Cardiac septum (tissue), 1 donor: Measurements from ENCODE around the gene MAT2B. TPM values are rescaled to one million over a fixed set of nuclear protein-coding genes. Genes with fewer than 3 reads are reported as not detected.
"Not testable (repeated sequence)": the region's sequence is repeated elsewhere in the genome, so short reads cannot be mapped to it uniquely, and the experiment has no call there.

Experiments
- DNase-seq: peaks from one replicate; pipeline ENCODE4 v3.0.0-alpha.2; 2020; ENCODE audit warnings: low spot score
- intact Hi-C: fragments of 100-400 bp; cut with DNase I; formaldehyde crosslinking; loops from one replicate; pipeline ENCODE4 v1.14.0; 2022
- total RNA-seq: library from RNA; stranded (reverse); fragmentation: NEBNext Ultra II Directional; extraction: Animal tissue kit (Norgen Biotek cat#: 25700); gene quantifications from one replicate; pipeline ENCODE4 v1.2.1, GENCODE V29; 2021
- donor health status: DM: no; HTN: no; CAD: no.

Gene MAT2B
- total RNA-seq, 1 donor from 2014 or later = 45.2 TPM

DNA sequence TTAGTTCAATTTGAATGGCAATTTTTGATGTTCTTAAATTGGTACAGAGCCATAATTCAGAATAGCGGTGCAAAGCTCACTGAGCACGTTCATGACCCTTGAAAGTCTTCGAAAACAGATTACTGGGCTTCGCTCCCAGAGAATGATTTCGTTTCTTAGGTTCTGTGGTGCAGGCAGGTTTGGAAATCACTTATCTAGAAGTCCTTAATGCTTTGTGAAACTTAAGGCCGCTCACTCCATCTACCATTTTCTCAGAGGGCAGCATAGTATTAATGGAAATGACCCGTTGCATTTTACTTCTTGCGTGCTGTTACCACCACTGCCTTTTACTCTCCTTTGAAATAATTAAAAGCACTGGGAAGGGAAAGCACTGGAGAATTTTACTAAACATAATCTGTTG lies 2.9 kb upstream of the MAT2B start:
- no peak for DNase-seq
- intact Hi-C loops = no loop called here

DNA sequence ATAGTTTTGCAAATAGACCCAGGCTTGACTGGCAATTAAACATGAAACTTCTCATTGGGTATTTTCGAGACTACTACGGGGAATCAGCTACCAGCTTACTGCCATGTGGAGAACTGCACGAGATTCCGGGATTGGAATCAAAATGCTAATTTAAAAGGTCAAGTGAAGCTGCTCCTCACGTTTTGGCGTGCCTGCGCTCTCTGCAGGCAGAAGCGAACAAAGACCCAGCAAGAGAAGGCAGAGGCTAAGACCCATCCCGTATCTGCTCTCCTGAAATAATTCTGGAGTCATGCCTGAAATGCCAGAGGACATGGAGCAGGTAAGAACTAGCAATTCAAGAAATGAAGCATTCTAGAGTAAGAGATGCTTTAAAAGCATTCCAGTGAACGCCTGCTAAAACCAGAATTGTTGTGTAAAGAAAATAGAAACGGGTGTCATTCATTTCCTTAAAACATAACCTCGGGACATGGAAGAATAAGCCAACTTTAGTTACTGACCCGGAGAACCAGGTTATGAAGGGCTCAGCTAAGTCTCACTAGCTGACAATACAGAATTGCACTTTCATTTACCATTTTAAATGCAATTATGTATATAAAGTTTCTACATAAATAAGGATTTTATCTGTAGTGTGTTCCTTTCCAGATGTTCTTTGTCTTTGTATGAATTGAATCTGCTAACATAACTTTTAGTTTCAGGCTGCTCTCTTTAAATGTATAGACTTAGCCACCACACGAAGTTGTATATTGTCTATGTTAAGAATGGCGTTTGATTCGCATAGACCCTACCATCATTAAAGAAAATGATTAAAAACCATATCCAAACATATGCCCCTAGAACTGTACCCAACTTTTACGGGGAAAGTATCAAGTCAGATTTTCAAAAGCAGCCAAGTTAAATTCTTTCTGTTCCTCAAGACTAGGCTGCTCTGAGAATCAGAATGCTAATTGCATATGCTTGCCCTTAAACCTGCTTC lies 2.0 kb upstream of the MAT2B start:
- intact Hi-C loops = loop anchor here (2.0 kb wide), 1 partner anchor 43 kb away; the partner anchor contains the start of genes HMMR and NUDCD2
- DNase-seq = no peak

- no peak for DNase-seq
- intact Hi-C loops = loop anchor here (2.0 kb wide), 1 partner anchor 44 kb away; the partner anchor contains the start of genes HMMR and NUDCD2
Measured at GRCh38 chr5:163504079-163504931, 1.1 kb upstream of the MAT2B start.

- intact Hi-C loops = loop anchor here (2.0 kb wide), 1 partner anchor 44 kb away; the partner anchor contains the start of genes HMMR and NUDCD2
- DNase-seq = no peak
Measured at GRCh38 chr5:163505049-163505367, 411 bp upstream of the MAT2B start.

DNA sequence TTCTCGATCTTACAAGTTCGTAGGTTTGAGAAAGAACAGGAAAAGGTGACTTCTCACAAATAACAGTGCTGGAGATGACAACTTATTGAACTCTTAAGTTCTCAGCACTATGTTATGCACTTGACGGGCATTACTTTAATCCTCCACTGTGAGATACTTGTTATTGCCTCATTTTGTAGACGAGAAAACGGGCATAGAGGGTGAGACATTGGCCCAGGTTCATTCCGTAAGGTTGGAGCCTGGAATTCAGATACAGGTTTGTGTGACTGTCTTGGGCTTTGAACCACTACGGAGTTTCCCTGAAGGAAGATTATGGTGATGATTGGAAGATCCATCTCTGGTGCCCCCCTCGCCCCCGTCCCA lies 657 bp downstream of the MAT2B start:
- intact Hi-C loops = no loop called here
- DNase-seq = no peak

DNA sequence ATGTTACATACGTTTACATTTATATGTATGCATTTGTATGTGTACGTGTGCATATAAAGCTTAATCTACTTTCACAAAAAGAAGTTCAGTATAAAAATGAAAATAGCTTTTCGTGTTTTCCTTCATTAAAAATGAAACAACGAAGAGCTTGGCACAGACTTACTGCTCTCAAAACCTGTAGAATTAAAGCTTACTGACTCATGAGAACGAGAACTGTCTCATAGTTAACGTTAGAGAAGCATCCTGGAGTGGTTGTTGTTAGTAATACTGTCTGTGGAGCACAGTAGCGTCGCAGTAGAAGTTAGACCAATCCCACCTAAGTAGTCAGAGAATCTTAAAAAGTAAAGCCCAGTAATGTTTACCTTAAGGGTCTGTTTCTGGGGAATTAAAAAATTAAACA lies 1.3 kb downstream of the MAT2B start:
- no peak for DNase-seq
- intact Hi-C loops = no loop called here

GRCh38 chr5:163508753-163509152 lies 3.3 kb downstream of the MAT2B start:
- DNase-seq = no peak
- intact Hi-C loops = no loop called here

- intact Hi-C loops = no loop called here
- DNase-seq = no peak
Measured at GRCh38 chr5:163509291-163509951, 4.0 kb downstream of the MAT2B start.

- intact Hi-C loops = no loop called here
- no peak for DNase-seq
Measured at GRCh38 chr5:163512526-163512925, 7.1 kb downstream of the MAT2B start.

GRCh38 chr5:163525096-163525495 lies 19.7 kb downstream of the MAT2B start:
- intact Hi-C loops = no loop called here
- DNase-seq = no peak

DNA sequence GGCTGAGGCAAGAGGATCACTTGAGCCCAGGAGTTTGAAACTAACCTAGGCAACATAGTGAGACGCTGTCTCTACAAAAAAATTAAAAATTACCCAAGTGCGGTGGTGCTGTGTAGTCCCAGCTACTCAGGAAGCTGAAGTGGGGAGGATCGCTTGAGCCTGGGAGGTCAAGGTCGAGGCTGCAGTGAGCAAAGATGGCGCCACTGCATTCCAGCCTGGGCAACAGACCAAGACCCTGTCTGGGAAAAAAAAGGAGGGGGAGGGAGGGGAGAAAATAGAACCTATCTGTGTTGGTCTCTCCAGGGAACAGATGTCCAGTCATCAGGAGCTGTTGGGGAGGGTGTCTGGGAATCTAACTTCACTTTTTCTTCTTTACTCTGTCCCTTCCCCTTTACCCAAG lies 24.3 kb downstream of the MAT2B start:
- DNase-seq = no peak
- intact Hi-C loops = no loop called here

DNA sequence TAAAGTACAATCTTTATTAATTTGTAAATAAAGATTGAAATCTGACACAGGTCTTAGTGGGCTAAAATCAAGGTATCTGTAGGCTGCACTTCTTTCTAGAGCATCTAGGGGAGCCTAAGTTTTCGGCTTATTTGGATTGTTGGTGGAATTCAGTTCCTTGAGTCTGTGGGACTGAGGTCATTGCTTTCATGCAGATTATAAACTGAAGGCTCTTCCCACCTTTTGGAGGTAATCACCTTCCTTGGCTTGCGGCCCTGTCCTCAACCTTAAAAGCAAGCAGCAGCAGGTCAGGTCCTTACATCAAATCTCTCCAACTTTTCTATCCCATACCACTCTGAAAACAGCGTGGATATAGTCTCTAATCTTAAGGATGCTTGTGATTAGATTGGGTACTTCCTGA lies 25.9 kb downstream of the MAT2B start:
- intact Hi-C loops = no loop called here
- DNase-seq = no peak

DNA sequence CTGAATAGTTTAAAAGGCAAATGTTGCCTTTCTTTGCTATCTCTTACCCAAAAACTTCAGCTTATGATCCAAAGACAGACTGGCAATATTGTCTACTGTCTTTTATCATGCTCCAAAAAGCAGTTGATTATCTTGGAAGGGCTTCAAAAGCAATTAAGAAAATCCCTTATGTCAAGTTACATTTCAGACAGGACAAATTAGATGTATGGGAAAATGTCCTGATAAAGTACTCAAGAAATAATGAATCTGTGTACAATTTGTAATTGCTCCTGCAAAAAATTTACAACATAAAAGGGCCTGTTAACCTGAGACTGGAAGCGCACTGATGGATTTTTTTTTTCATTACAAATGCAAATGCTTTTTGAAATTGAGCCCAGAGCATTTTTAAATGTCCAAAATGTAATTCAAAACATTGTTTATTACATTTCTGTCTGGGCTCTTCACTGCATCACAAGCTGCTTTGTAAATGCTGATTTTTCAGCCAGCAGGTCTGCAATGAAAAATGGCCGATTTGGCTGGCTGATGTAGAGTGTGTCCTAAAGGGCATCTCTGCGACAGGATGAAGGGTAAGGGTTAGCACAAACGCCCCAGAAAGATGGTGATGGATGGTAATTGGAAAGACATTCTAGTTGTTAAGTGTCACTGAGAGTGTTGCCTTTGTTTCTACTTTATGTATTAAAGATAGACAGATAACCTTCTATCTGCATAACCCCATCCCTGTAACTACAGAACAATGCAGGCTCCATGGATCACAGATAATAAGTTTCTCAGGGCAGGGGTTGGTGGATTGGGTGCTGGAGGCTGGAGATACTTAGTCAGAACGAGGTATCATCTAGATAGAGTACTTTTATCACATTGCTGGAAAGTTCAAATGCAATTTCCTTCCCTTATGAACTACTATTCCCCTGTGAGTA lies 27.0 kb downstream of the MAT2B start:
- no peak for DNase-seq
- intact Hi-C loops = no loop called here

GRCh38 chr5:163533223-163533622 lies 27.8 kb downstream of the MAT2B start:
- no peak for DNase-seq
- intact Hi-C loops = no loop called here

GRCh38 chr5:163534492-163535094 lies 29.2 kb downstream of the MAT2B start:
- intact Hi-C loops = no loop called here
- no peak for DNase-seq

GRCh38 chr5:163535290-163535689 lies 29.9 kb downstream of the MAT2B start:
- intact Hi-C loops = no loop called here

DNA sequence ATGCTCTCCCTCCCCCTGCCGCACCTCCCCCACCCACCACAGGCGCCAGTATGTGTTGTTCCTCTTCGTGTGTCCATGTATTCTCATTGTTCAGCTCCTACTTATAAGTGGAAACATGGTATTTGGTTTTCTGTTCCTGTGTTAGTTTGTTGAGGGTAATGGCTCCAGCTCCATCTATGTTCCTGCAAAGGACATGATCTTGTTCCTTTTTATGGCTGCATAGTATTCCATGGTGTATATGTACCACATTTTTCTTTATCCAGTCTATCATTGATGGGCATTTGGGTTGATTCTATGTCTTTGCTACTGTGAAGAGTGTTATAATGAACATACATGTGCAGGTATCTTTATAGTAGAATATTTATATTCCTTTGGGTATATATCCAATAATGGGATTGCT lies 31.0 kb downstream of the MAT2B start:
- intact Hi-C loops, DNase-seq: not testable (repeated sequence)

More at GRCh38 chr5:163535290-163535689, 29.9 kb downstream of the MAT2B start:
- DNase-seq = no peak

- intact Hi-C loops = no loop called here
- DNase-seq = no peak
Measured at GRCh38 chr5:163540696-163541095, 35.3 kb downstream of the MAT2B start.

DNA sequence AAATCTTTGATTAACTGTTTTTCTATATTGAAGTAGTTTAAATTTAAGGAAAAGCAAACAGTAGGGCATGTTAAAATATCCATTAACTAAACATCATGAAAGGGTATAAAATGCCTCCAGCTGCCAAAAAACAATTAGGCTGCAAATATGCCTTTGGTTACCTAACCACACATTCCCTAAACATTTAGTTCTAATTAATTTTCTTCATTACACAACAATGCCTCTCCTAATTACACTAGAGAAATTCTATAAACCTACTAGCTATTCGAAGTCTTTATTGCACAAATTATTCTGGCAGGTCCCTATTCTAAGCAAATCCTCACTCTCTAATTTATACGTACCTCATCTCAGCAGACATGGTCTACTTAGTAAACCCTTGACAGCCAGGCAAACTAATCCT lies 37.4 kb downstream of the MAT2B start:
- intact Hi-C loops = no loop called here
- no peak for DNase-seq
